T47D (cell line): ENCODE measurements around the gene TMEM82.

ENCODE experiments used
- DNase-seq, 2 experiments: peaks; one replicate each; pipeline versions ENCODE4 v3.0.0 to v3.0.0-alpha.2; 2011 to 2012; ENCODE audit warnings: low read depth in 1 of 2, low spot score in 1 of 2
- JUND ChIP-seq: IDR thresholded peaks from 2 replicates; pipeline ENCODE4 v1.6.1; 2012; ENCODE audit warnings: low read depth
- in situ Hi-C: cut with HindIII; loops from 2 replicates; pipeline ENCODE4 v1.10.0; 2016; ENCODE audit warnings: low sequenced_read_pairs, low pct_unique_long_range_greater_than_20kb

TMEM82 gene

DNA sequence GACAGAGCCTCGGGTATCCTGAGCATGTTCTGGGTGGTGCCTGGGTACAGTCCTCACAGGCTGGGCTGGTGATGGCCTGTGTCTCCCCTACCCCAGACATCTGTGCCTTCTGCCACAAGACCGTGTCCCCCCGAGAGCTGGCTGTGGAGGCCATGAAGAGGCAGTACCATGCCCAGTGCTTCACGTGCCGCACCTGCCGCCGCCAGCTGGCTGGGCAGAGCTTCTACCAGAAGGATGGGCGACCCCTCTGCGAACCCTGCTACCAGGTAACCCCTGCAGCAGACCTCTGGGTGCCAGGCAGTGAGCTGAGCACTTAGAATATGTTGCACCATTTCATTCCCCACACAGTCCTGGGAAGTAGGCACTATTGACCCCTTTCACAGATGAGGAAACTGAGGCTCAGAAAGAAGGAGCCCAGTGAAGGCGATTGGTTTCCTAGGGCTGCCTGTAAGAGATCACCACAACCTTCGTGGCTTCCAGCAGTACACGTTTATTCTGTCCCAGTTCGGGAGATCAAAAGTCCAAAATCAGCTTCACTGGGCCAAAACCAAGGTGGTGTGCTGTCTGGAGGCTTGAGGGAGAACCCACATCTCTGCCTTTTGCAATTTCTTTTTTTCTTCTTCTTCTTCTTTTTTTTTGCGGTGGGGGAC is 28.1 kb downstream of the TMEM82 start:
- DNase-seq: no peak

DNA sequence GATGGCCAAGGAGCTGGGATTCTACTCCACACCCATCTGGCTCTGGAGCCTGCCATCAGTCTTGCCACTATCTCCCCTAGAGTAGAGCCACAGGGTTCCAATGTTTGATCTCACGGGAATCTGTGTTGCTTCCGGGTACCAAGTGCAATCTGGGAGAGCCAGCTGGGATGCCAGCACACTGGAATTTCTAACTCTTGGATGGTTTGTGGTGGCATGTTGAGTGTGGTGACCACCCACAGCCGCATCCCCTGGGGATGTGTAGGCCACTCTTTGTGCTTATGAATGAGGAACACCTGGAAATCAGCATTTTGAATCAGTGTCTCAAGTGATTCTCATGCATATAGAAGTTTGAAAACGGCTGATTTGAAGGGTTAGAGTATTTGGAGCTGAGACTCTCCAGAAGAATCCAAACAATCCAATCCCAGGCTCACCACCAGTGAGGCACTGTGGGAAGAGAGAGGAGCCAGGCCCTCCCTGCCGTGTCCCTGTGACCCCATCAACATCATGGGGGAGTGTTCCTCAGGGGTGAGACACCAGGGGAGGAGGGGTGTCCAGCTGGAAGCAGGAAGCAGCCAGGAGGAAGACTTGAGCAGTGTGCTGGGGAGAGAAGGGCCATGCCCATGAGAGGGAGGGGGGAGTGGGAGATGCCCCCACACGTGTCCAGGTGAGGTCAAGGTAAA is 29.7 kb downstream of the TMEM82 start:
- TF ChIP-seq JUND: no peak
- no peak for DNase-seq
- in situ Hi-C loops: no loop called here

More for the DNA sequence above, 28.1 kb downstream of the TMEM82 start:
- in situ Hi-C loops: no loop called here
- no peak for TF ChIP-seq JUND

- DNase-seq: no peak
- no peak for TF ChIP-seq JUND
- in situ Hi-C loops: no loop called here
Observed at GRCh38 chr1:15775706-15776105, 33.4 kb downstream of the TMEM82 start.

GRCh38 chr1:15777909-15778707 is 35.8 kb downstream of the TMEM82 start:
- in situ Hi-C loops: no loop called here

GRCh38 chr1:15785683-15786082 is 43.4 kb downstream of the TMEM82 start:
- in situ Hi-C loops: no loop called here
- no peak for DNase-seq
- no peak for TF ChIP-seq JUND

More at GRCh38 chr1:15777909-15778707, 35.8 kb downstream of the TMEM82 start:
- no peak for TF ChIP-seq JUND
- no peak for DNase-seq

GRCh38 chr1:15786581-15786980 is 44.3 kb downstream of the TMEM82 start:
- in situ Hi-C loops: no loop called here
- no peak for DNase-seq
- no peak for TF ChIP-seq JUND

- no peak for DNase-seq
- in situ Hi-C loops: no loop called here
- no peak for TF ChIP-seq JUND
Observed at GRCh38 chr1:15788624-15789301, 46.5 kb downstream of the TMEM82 start.

GRCh38 chr1:15796086-15796462 is 53.8 kb downstream of the TMEM82 start:
- no peak for TF ChIP-seq JUND
- in situ Hi-C loops: no loop called here
- DNase-seq: no peak
